GM19397 (cell line): ENCODE results near the gene ACAP3.

Experiments used
- ATAC-seq: cut with Tn5 transposase; IDR thresholded peaks from one replicate; pipeline ENCODE4 v1.9.1; 2021; ENCODE audit warnings: mild to moderate bottlenecking, moderate library complexity; ENCODE audit not compliant: unreplicated experiment

Gene ACAP3

GRCh38 chr1:1304331-1305299 lies 3.1 kb downstream of the ACAP3 start:
- ATAC-seq: no peak

- no peak for ATAC-seq
Observed at GRCh38 chr1:1303736-1304135, 4.0 kb downstream of the ACAP3 start.

GRCh38 chr1:1302951-1303509 lies 4.7 kb downstream of the ACAP3 start:
- no peak for ATAC-seq

- no peak for ATAC-seq
Observed at GRCh38 chr1:1302006-1302430, 5.7 kb downstream of the ACAP3 start.

GRCh38 chr1:1300352-1300739 lies 7.4 kb downstream of the ACAP3 start:
- ATAC-seq: no peak

- ATAC-seq: no peak
Observed at GRCh38 chr1:1299686-1300351, 7.9 kb downstream of the ACAP3 start.

- ATAC-seq: no peak
Observed at GRCh38 chr1:1298861-1299685, 8.7 kb downstream of the ACAP3 start.

GRCh38 chr1:1297802-1298424 lies 9.8 kb downstream of the ACAP3 start:
- ATAC-seq: no peak

- ATAC-seq: no peak
Observed at GRCh38 chr1:1296070-1297061, 11.4 kb downstream of the ACAP3 start.

GRCh38 chr1:1295154-1295923 lies 12.4 kb downstream of the ACAP3 start:
- no peak for ATAC-seq

GRCh38 chr1:1294250-1294890 lies 13.4 kb downstream of the ACAP3 start:
- no peak for ATAC-seq

GRCh38 chr1:1293263-1294249 lies 14.2 kb downstream of the ACAP3 start:
- no peak for ATAC-seq

GRCh38 chr1:1292851-1293250 lies 14.9 kb downstream of the ACAP3 start:
- ATAC-seq: no peak

GRCh38 chr1:1292442-1292779 lies 15.3 kb downstream of the ACAP3 start:
- no peak for ATAC-seq

- no peak for ATAC-seq
Observed at GRCh38 chr1:1291548-1292441, 15.9 kb downstream of the ACAP3 start.

- no peak for ATAC-seq
Observed at GRCh38 chr1:1291023-1291528, 16.7 kb downstream of the ACAP3 start.
